CD4-positive, alpha-beta memory T cell (primary cell): ENCODE data around the gene MGRN1. TPM values are rescaled to one million over a fixed set of nuclear protein-coding genes. Genes with fewer than 3 reads are reported as not detected.

Source experiments
- CTCF ChIA-PET: fragments of 350-600 bp; sonication (Branson Sonifier 250); formaldehyde crosslinking; loops from one replicate; lab custom pipeline; 2021; ENCODE audit warnings: inconsistent platforms; ENCODE audit not compliant: partially characterized antibody; lab: Charles Lee
- POLR2A ChIA-PET: fragments of 350-600 bp; sonication (Branson Sonifier 250); formaldehyde crosslinking; loops from one replicate; lab custom pipeline; 2021; ENCODE audit not compliant: partially characterized antibody; lab: Charles Lee
- DNase-seq, 5 donors: peaks; one replicate each; pipeline versions ENCODE4 v3.0.0 to v3.0.0-alpha.2; 2020 to 2022; ENCODE audit warnings: mixed read lengths in 1 of 5
- H3K27ac ChIP-seq: one replicate; pipeline ENCODE4 v1.7.0; 2013; ENCODE audit warnings: low read depth, low read length
- H3K27me3 ChIP-seq: 2 replicates; pipeline ENCODE4 v1.7.0; 2013; ENCODE audit warnings: mild to moderate bottlenecking, low read length, moderate library complexity; ENCODE audit not compliant: insufficient read depth
- H3K36me3 ChIP-seq: 2 replicates; pipeline ENCODE4 v1.7.0; 2013; ENCODE audit warnings: mild to moderate bottlenecking, low read length, moderate library complexity; ENCODE audit not compliant: insufficient read depth
- H3K4me1 ChIP-seq: 2 replicates; pipeline ENCODE4 v1.7.0; 2013; ENCODE audit warnings: mild to moderate bottlenecking, low read length, moderate library complexity; ENCODE audit not compliant: insufficient read depth
- H3K4me3 ChIP-seq, 2 donors: one replicate each; pipeline ENCODE4 v1.7.0; 2013; ENCODE audit warnings: low read length in 2 of 2, mild to moderate bottlenecking in 1 of 2
- H3K9me3 ChIP-seq, 2 donors: one replicate each; pipeline ENCODE4 v1.7.0; 2013; ENCODE audit warnings: low read length in 2 of 2, control low read depth in 1 of 2; ENCODE audit not compliant: control insufficient read depth in 1 of 2
- H3K27ac Mint-ChIP-seq, 7 donors: one replicate each; pipeline ENCODE4 v1.8.0; 2020 to 2021; ENCODE audit warnings: mixed read lengths in 7 of 7, mild to moderate bottlenecking in 6 of 7, inconsistent platforms in 3 of 7, moderate library complexity in 3 of 7
- H3K27me3 Mint-ChIP-seq, 2 donors: one replicate each; pipeline ENCODE4 v1.8.0; 2020 to 2021; ENCODE audit warnings: mixed read lengths in 2 of 2
- H3K36me3 Mint-ChIP-seq, 2 donors: one replicate each; pipeline ENCODE4 v1.8.0; 2020 to 2021; ENCODE audit warnings: mixed read lengths in 2 of 2, inconsistent platforms in 1 of 2, mild to moderate bottlenecking in 1 of 2
- H3K4me1 Mint-ChIP-seq, 4 donors: one replicate each; pipeline ENCODE4 v1.8.0; 2020 to 2021; ENCODE audit warnings: mixed read lengths in 4 of 4, mild to moderate bottlenecking in 1 of 4
- H3K4me3 Mint-ChIP-seq, 8 donors: one replicate each; pipeline ENCODE4 v1.8.0; 2020 to 2021; ENCODE audit warnings: mixed read lengths in 8 of 8, mild to moderate bottlenecking in 7 of 8, moderate library complexity in 6 of 8, inconsistent platforms in 3 of 8
- H3K9me3 Mint-ChIP-seq, 8 donors: one replicate each; pipeline ENCODE4 v1.8.0; 2020 to 2021; ENCODE audit warnings: mixed read lengths in 8 of 8, mild to moderate bottlenecking in 5 of 8, inconsistent platforms in 3 of 8, moderate library complexity in 1 of 8
- intact Hi-C: fragments of 100-400 bp; cut with micrococcal nuclease; formaldehyde crosslinking; loops from one replicate; pipeline ENCODE4 v1.15.1; 2023
- polyA plus RNA-seq, 2 donors: library from polyadenylated mRNA; unstranded; fragments of 300-500 nt; fragmentation: Illumina TruSeq; gene quantifications; one replicate each; pipeline ENCODE4 v1.2.3, GENCODE V29; 2021
- total RNA-seq, 2 experiments: library from RNA; stranded (reverse); gene quantifications; one replicate each; pipeline ENCODE4 v1.2.3, GENCODE V29; 2021

Gene MGRN1
- total and polyA plus RNA-seq, 4 experiments from 2014 or later = 1.2 to 64.1 (median 35.0) TPM

- peaks cover 23% of the 10 kb centered on the region for H3K36me3 ChIP-seq
- H3K4me1 ChIP-seq = peaks cover 10% of the 10 kb centered on the region
- intact Hi-C loops = no loop called here
- Mint-ChIP-seq H3K4me1 (peaks cover 0 to 19% (median under 1%) of the 10 kb centered on the region in 4 donors), H3K9me3 (no peaks in the 10 kb centered on the region), H3K27me3 (no peaks in the 10 kb centered on the region), H3K4me3 (no peak overlapping the region), H3K27ac (peak overlapping the region in 2 of 7 donors; percentile 53 to 65), H3K36me3 (peaks cover 20 to 45% of the 10 kb centered on the region in 2 donors)
- no peak overlapping the region for H3K27ac ChIP-seq
- no peak for DNase-seq
- CTCF ChIA-PET = interaction anchor here (1.6 kb wide), 1 partner anchor 9 kb away, joined by 3 read pairs; no protein-coding TSS in a partner anchor
- H3K27me3 ChIP-seq = no peaks in the 10 kb centered on the region
- POLR2A ChIA-PET = no interaction called here
- H3K4me3 ChIP-seq = no peak overlapping the region
- no peaks in the 10 kb centered on the region for H3K9me3 ChIP-seq
These were observed 79.3 kb downstream of the MGRN1 start for GRCh38 chr16:4703906-4704305.

- no peak overlapping the region for H3K4me3 Mint-ChIP-seq
- H3K27me3 Mint-ChIP-seq = no peaks in the 10 kb centered on the region
- Histone ChIP-seq H3K9me3 (no peaks in the 10 kb centered on the region), H3K4me1 (peaks cover 10% of the 10 kb centered on the region), H3K4me3 (no peak overlapping the region), H3K36me3 (peaks cover 17% of the 10 kb centered on the region), H3K27ac (no peak overlapping the region), H3K27me3 (no peaks in the 10 kb centered on the region)
- ChIA-PET POLR2A (interaction anchor here (1.1 to 2.5 kb wide), 2 partner anchors 11 to 30 kb away, joined by 3 to 9 read pairs; partner anchors contain the start of genes ANKS3, DNAAF8 and NUDT16L1), CTCF (interaction anchor here (1.2 to 1.6 kb wide), 2 partner anchors 8 to 9 kb away, joined by 3 read pairs; no protein-coding TSS in a partner anchor)
- no peak for DNase-seq
- peaks cover 0 to 16% (median 2%) of the 10 kb centered on the region in 4 donors for H3K4me1 Mint-ChIP-seq
- H3K27ac Mint-ChIP-seq = peak overlapping the region in 2 of 7 donors; percentile 53 to 65
- peaks cover 17 to 44% of the 10 kb centered on the region in 2 donors for H3K36me3 Mint-ChIP-seq
- no peaks in the 10 kb centered on the region for H3K9me3 Mint-ChIP-seq
- intact Hi-C loops = no loop called here
These were observed 79.9 kb downstream of the MGRN1 start for GRCh38 chr16:4704491-4704890.

GRCh38 chr16:4704913-4705312 is 80.3 kb downstream of the MGRN1 start:
- peaks cover 14 to 44% of the 10 kb centered on the region in 2 donors for H3K36me3 Mint-ChIP-seq
- POLR2A ChIA-PET = interaction anchor here (1.1 to 2.5 kb wide), 2 partner anchors 12 to 29 kb away, joined by 3 to 9 read pairs; partner anchors contain the start of genes ANKS3, DNAAF8 and NUDT16L1

GRCh38 chr16:4706871-4707270 is 82.2 kb downstream of the MGRN1 start:
- Histone ChIP-seq H3K4me3 (no peak overlapping the region), H3K4me1 (no peaks in the 10 kb centered on the region), H3K9me3 (no peaks in the 10 kb centered on the region), H3K36me3 (peaks cover 6% of the 10 kb centered on the region), H3K27me3 (no peaks in the 10 kb centered on the region), H3K27ac (no peak overlapping the region)
- CTCF ChIA-PET = no interaction called here
- DNase-seq = no peak
- H3K4me1 Mint-ChIP-seq = peaks cover 0 to 5% (median 2%) of the 10 kb centered on the region in 4 donors
- no peaks in the 10 kb centered on the region for H3K27me3 Mint-ChIP-seq
- intact Hi-C loops = no loop called here
- no peaks in the 10 kb centered on the region for H3K9me3 Mint-ChIP-seq
- H3K4me3 Mint-ChIP-seq = no peak overlapping the region
- POLR2A ChIA-PET = interaction anchor here (1.0 to 2.5 kb wide), 2 partner anchors 13 to 27 kb away, joined by 3 to 9 read pairs; partner anchors contain the start of genes ANKS3, DNAAF8 and NUDT16L1
- H3K27ac Mint-ChIP-seq = peak overlapping the region in 2 of 7 donors; percentile 35 to 48
- peaks cover 17 to 43% of the 10 kb centered on the region in 2 donors for H3K36me3 Mint-ChIP-seq

More at GRCh38 chr16:4704913-4705312, 80.3 kb downstream of the MGRN1 start:
- intact Hi-C loops = no loop called here
- Mint-ChIP-seq H3K9me3 (no peaks in the 10 kb centered on the region), H3K4me3 (no peak overlapping the region), H3K4me1 (peaks cover 0 to 12% (median 2%) of the 10 kb centered on the region in 4 donors), H3K27me3 (no peaks in the 10 kb centered on the region), H3K27ac (peak overlapping the region in 1 of 7 donors; percentile 65)
- H3K4me3 ChIP-seq = no peak overlapping the region
- DNase-seq = no peak
- no peaks in the 10 kb centered on the region for H3K27me3 ChIP-seq
- no peaks in the 10 kb centered on the region for H3K9me3 ChIP-seq
- no peak overlapping the region for H3K27ac ChIP-seq
- CTCF ChIA-PET = interaction anchor here (1.2 to 1.6 kb wide), 2 partner anchors 8 to 9 kb away, joined by 3 read pairs; no protein-coding TSS in a partner anchor
- peaks cover 14% of the 10 kb centered on the region for H3K36me3 ChIP-seq
- H3K4me1 ChIP-seq = peaks cover 6% of the 10 kb centered on the region

GRCh38 chr16:4709481-4709880 is 84.9 kb downstream of the MGRN1 start:
- CTCF ChIA-PET = interaction anchor here (1.2 to 1.3 kb wide), 2 partner anchors 10 to 86 kb away, joined by 3 read pairs; no protein-coding TSS in a partner anchor
- POLR2A ChIA-PET = interaction anchor here (1.2 kb wide), 1 partner anchor 16 kb away, joined by 3 read pairs; the partner anchor contains the start of gene NUDT16L1
- H3K27me3 Mint-ChIP-seq = no peaks in the 10 kb centered on the region
- H3K27ac Mint-ChIP-seq = peak overlapping the region in 1 of 7 donors; percentile 47
- Histone ChIP-seq H3K36me3 (no peaks in the 10 kb centered on the region), H3K27me3 (no peaks in the 10 kb centered on the region), H3K4me3 (no peak overlapping the region), H3K4me1 (no peaks in the 10 kb centered on the region), H3K27ac (no peak overlapping the region), H3K9me3 (no peaks in the 10 kb centered on the region)
- no peak overlapping the region for H3K4me3 Mint-ChIP-seq
- no peak for DNase-seq
- intact Hi-C loops = no loop called here
- peaks cover 0 to 5% (median 3%) of the 10 kb centered on the region in 4 donors for H3K4me1 Mint-ChIP-seq
- H3K36me3 Mint-ChIP-seq = peaks cover 26 to 54% of the 10 kb centered on the region in 2 donors
- H3K9me3 Mint-ChIP-seq = no peaks in the 10 kb centered on the region

- H3K9me3 ChIP-seq = no peaks in the 10 kb centered on the region
- no peak for DNase-seq
- H3K4me3 Mint-ChIP-seq = no peak overlapping the region
- CTCF ChIA-PET = no interaction called here
- intact Hi-C loops = no loop called here
- H3K27me3 Mint-ChIP-seq = no peaks in the 10 kb centered on the region
- POLR2A ChIA-PET = no interaction called here
- H3K4me1 Mint-ChIP-seq = peaks cover 0 to 2% (median under 1%) of the 10 kb centered on the region in 4 donors
- no peaks in the 10 kb centered on the region for H3K4me1 ChIP-seq
- H3K9me3 Mint-ChIP-seq = no peaks in the 10 kb centered on the region
- peaks cover 26 to 38% of the 10 kb centered on the region in 2 donors for H3K36me3 Mint-ChIP-seq
- peak overlapping the region in 3 of 7 donors; percentile 5 to 31 (median 18) for H3K27ac Mint-ChIP-seq
- no peaks in the 10 kb centered on the region for H3K36me3 ChIP-seq
- no peaks in the 10 kb centered on the region for H3K27me3 ChIP-seq
- no peak overlapping the region for H3K27ac ChIP-seq
- H3K4me3 ChIP-seq = no peak overlapping the region
These were observed 89.3 kb downstream of the MGRN1 start for GRCh38 chr16:4713663-4714501.

GRCh38 chr16:4714996-4715395 is 90.4 kb downstream of the MGRN1 start:
- Histone ChIP-seq H3K9me3 (no peaks in the 10 kb centered on the region), H3K27ac (no peak overlapping the region), H3K4me3 (no peak overlapping the region), H3K36me3 (no peaks in the 10 kb centered on the region), H3K4me1 (no peaks in the 10 kb centered on the region), H3K27me3 (no peaks in the 10 kb centered on the region)
- H3K4me3 Mint-ChIP-seq = no peak overlapping the region
- no peak for DNase-seq
- ChIA-PET POLR2A (no interaction called here), CTCF (no interaction called here)
- no peak overlapping the region for H3K27ac Mint-ChIP-seq
- no peaks in the 10 kb centered on the region for H3K9me3 Mint-ChIP-seq
- H3K36me3 Mint-ChIP-seq = peaks cover 26 to 32% of the 10 kb centered on the region in 2 donors
- no peaks in the 10 kb centered on the region for H3K27me3 Mint-ChIP-seq
- H3K4me1 Mint-ChIP-seq = peaks cover 0 to 2% (median under 1%) of the 10 kb centered on the region in 4 donors
- intact Hi-C loops = no loop called here
